Melanocyte of skin (primary cell): Measurements from ENCODE around the gene SRPRB. TPM values are rescaled to one million over a fixed set of nuclear protein-coding genes. Genes with fewer than 3 reads are reported as not detected.

Experiments used
- total RNA-seq, 2 donors: library from RNA; depleted of rRNA; stranded (reverse); fragments of >200 nt; gene quantifications; 2 replicates each; pipeline ENCODE4 v1.2.3, GENCODE V29; 2012

Gene SRPRB, protein sequence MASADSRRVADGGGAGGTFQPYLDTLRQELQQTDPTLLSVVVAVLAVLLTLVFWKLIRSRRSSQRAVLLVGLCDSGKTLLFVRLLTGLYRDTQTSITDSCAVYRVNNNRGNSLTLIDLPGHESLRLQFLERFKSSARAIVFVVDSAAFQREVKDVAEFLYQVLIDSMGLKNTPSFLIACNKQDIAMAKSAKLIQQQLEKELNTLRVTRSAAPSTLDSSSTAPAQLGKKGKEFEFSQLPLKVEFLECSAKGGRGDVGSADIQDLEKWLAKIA
- total RNA-seq: 10 to 100 TPM; 37.2 to 64.3 TPM

DNA sequence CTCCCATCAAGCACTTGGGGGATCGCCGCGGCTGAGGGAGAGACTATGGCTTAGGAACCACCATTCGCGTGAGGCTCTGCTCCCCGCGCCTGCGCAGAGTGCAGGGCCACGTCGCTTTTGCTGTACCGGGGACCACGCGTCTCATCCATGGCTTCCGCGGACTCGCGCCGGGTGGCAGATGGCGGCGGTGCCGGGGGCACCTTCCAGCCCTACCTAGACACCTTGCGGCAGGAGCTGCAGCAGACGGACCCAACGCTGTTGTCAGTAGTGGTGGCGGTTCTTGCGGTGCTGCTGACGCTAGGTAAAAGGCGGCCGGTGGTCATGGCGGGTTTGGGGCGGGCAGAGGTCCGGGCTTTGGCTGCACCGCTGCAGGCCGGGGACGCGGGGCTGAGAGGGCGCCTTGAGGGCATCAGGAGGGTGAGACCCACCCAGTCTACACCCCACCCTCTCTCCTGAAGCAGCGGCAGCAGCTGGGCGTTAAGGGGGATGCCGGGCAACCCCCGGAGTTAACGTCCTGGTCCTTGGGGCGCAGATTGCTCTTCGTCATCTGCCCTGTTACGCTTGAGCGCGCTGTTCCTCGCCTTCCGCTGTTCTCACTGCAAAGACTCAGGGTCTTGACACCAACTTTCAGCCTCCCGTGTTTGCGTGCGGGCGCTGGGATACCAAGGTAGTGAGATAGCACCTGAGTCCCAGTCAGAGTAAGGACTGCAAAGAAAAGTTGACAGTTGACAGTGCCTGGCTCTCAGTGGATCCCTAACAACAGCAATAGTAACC lies at the start of gene SRPRB:
SRPRB (plus strand) TSS at position 114 of the 774 bp plus-strand sequence; CDS start at position 148, 34 bp downstream.

Other genes starting within 250 kb of the SRPRB start
- gene CDV3, start 232.1 kb upstream of the SRPRB start, total RNA-seq: 100 to 1,000 TPM in 1 of 2 donors, 10 to 100 TPM in 1; 88.1 to 113 TPM
- gene TOPBP1, start 143.9 kb upstream of the SRPRB start, total RNA-seq: 10 to 100 TPM; 44.7 to 67.3 TPM
- gene TF, start 59.4 kb upstream of the SRPRB start, total RNA-seq: 1 to 10 TPM in 1 of 2 donors, not detected in 1; 1.0 TPM
- gene RAB6B, start 90.1 kb downstream of the SRPRB start, total RNA-seq: 1 to 10 TPM; 1.4 to 2.7 TPM
- under 1 TPM in 1 of 2 donors, not detected in 1; under 0.01 TPM for gene SLCO2A1, start 224.1 kb downstream of the SRPRB start, total RNA-seq